HG03103 (cell line): ENCODE results near the gene ADAT1.
A peak's percentile ranks its signal among the peaks of the same experiment; 100 is the strongest.
"Not testable (repeated sequence)": the region's sequence is repeated elsewhere in the genome, so short reads cannot be mapped to it uniquely, and the experiment has no call there.

ENCODE experiments used
- ATAC-seq: cut with Tn5 transposase; IDR thresholded peaks from one replicate; pipeline ENCODE4 v1.9.1; 2021; ENCODE audit warnings: low read depth; ENCODE audit not compliant: unreplicated experiment

Gene ADAT1

GRCh38 chr16:75621170-75621477, 2.0 kb downstream of the ADAT1 start:
- no peak for ATAC-seq

GRCh38 chr16:75620326-75621169, 2.5 kb downstream of the ADAT1 start:
- ATAC-seq = no peak

GRCh38 chr16:75618780-75619179, 4.3 kb downstream of the ADAT1 start:
- no peak for ATAC-seq

GRCh38 chr16:75617121-75617520, 6.0 kb downstream of the ADAT1 start:
- no peak for ATAC-seq

- ATAC-seq = no peak
Measured at GRCh38 chr16:75616521-75617010, 6.5 kb downstream of the ADAT1 start.

GRCh38 chr16:75615619-75616018, 7.5 kb downstream of the ADAT1 start:
- ATAC-seq = no peak

- no peak for ATAC-seq
Measured at GRCh38 chr16:75614066-75614897, 8.8 kb downstream of the ADAT1 start.

GRCh38 chr16:75606507-75606906, 16.6 kb downstream of the ADAT1 start:
- ATAC-seq = no peak

- no peak for ATAC-seq
Measured at GRCh38 chr16:75603241-75603640, 19.8 kb downstream of the ADAT1 start.

- ATAC-seq = no peak
Measured at GRCh38 chr16:75599452-75600277, 23.4 kb downstream of the ADAT1 start.

GRCh38 chr16:75593825-75594820, 29.0 kb downstream of the ADAT1 start:
- ATAC-seq = no peak

GRCh38 chr16:75593308-75593707, 29.8 kb downstream of the ADAT1 start:
- ATAC-seq = no peak

GRCh38 chr16:75591927-75592326, 31.2 kb downstream of the ADAT1 start:
- not testable (repeated sequence) for ATAC-seq

- no peak for ATAC-seq
Measured at GRCh38 chr16:75590920-75591843, 31.9 kb downstream of the ADAT1 start.

GRCh38 chr16:75589306-75589705, 33.8 kb downstream of the ADAT1 start:
- no peak for ATAC-seq

GRCh38 chr16:75588716-75589115, 34.4 kb downstream of the ADAT1 start:
- no peak for ATAC-seq

GRCh38 chr16:75584108-75584507, 39.0 kb downstream of the ADAT1 start:
- peak; percentile 59 for ATAC-seq

- ATAC-seq = no peak
Measured at GRCh38 chr16:75579281-75579834, 43.7 kb downstream of the ADAT1 start.
